ENCODE measurements around the gene YKT6.

Gene YKT6

DNA sequence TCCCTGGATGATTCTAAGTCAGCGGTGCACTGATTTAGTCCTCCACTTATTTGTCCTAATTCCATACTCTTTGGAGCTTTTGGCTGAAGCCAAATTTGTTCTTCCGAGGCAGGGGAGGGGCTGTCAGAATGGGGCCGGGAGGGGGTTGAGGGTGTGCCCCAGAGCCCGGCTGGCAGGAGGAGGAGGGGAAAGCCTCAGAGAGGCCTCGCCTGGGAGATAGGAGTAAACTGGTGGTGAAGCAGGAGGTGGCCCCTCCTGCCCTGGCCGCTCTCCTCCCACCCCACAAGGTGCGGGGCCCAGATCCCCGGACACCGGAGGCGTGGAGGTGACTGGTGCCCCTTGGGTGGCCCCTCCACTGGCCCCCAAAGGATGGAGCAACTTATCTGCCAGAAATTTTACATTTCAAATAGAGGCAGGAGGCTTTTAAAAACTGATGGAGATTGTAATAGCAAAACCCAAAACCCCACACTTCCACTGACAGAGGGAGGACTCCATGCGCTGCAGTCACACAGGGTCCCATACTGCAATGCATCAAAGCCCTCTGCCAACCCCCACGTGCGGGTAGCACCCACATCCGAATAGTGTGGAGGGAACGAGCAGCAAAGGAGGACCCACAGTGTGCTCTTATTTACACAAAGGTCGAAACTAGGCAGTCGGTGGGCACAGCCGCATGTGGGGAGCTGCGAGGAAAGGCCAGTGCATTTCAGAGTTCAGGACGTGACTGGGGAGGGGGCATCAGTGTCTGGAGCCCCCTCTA is 62.7 kb downstream of the YKT6 start:
- DNase-seq, result no peak
